GM12875 (cell line): Measurements from ENCODE around the gene HERC6.

Source experiments
- H3K4me3 ChIP-seq: one replicate; pipeline ENCODE4 v1.5.1; 2011; ENCODE audit warnings: low read depth, low read length, control low read depth
- CTCF ChIP-seq: IDR thresholded peaks from 2 replicates; pipeline ENCODE4 v1.5.1; 2011; ENCODE audit warnings: low read depth, mild to moderate bottlenecking, control low read depth, inconsistent platforms, low read length, moderate library complexity, borderline replicate concordance; ENCODE audit not compliant: insufficient read depth

Gene HERC6

GRCh38 chr4:88439161-88439760 lies 60.6 kb downstream of the HERC6 start:
- no peak overlapping the region for H3K4me3 ChIP-seq
- TF ChIP-seq CTCF, result no peak

DNA sequence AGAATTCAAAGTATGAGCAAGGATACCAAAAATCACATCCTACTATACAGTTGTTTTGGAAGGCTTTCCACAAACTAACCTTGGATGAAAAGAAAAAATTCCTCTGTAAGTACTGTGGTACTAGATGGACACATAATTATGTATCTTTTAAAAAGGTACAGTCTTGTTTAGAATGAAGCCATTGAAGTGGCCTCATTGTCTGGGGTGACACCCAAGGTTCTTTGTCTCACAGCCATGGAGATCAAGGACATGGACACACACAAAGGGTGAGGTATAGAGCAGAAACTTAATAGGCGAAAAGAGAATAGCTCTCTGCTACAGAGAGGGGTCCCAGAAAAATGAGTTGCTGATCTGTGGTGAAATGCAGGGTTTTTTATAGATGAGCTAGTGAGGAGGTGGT lies 61.5 kb downstream of the HERC6 start:
- TF ChIP-seq CTCF, result no peak

DNA sequence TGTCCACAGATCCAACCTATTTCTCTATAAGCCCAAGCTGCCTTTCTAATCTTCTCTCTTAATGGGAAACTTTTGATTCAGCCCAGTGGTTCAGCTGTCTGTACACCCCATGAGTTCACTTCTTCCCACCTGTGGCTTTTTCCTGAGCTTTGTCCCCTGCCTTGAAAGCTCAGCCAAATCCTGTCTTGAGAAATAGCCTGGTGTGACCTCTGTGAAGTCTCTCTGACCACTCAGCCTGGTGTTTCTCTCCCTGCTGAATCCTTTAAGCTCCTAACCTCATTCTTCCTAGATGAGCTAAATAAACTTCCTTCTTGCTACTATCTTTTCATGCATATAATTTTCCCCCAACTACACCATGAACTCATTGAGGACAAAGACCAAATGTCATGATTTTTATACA lies 63.0 kb downstream of the HERC6 start:
- no peak for TF ChIP-seq CTCF
- H3K4me3 ChIP-seq, result no peak overlapping the region

More for the DNA sequence above, 61.5 kb downstream of the HERC6 start:
- H3K4me3 ChIP-seq, result no peak overlapping the region

DNA sequence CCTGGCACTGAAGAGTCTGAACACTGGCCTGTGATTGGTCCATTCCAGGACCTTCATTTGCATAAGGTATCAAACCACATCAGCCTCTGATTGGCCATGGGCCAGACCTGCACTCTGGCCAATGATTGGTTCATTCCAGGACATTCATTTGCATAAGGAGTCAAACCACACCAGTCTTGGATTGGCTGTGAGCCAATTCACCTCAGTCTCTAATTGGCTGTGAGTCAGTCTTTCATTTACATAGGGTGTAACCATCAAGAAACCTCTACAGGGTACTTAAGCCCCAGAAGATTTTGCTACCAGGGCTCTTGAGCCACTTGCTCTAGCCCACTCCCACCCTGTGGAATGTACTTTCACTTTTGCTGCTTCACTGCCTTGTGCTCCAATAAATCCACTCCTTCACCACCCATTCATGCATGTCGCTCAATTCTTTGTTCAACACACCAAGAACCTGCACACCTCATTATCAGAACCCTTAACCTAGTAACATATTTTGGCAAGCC lies 64.1 kb downstream of the HERC6 start:
- no peak overlapping the region for H3K4me3 ChIP-seq
- no peak for TF ChIP-seq CTCF

GRCh38 chr4:88443486-88443885 lies 64.8 kb downstream of the HERC6 start:
- no peak for TF ChIP-seq CTCF
- H3K4me3 ChIP-seq, result no peak overlapping the region

GRCh38 chr4:88445252-88445651 lies 66.6 kb downstream of the HERC6 start:
- H3K4me3 ChIP-seq, result no peak overlapping the region
- no peak for TF ChIP-seq CTCF

GRCh38 chr4:88446124-88446523 lies 67.5 kb downstream of the HERC6 start:
- no peak for TF ChIP-seq CTCF

More at GRCh38 chr4:88446124-88446523, 67.5 kb downstream of the HERC6 start:
- no peak overlapping the region for H3K4me3 ChIP-seq
